DND-41 (cell line): ENCODE measurements around the gene SLC8A2.

ENCODE experiments used
- ATAC-seq: fragments of 200-7000 bp; cut with Tn5 transposase; 3 replicates; pipeline ENCODE4 v1.9.1; 2021; ENCODE audit warnings: low read depth; ENCODE audit not compliant: insufficient read depth
- DNase-seq: peaks from one replicate; pipeline ENCODE4 v3.0.0-alpha.2; 2020
- H2AFZ ChIP-seq: 2 replicates; pipeline ENCODE4 v1.6.0; 2012; ENCODE audit warnings: low read depth, low read length
- H3K27ac ChIP-seq: 2 replicates; pipeline ENCODE4 v1.5.1; 2012; ENCODE audit warnings: low read length, inconsistent platforms
- H3K27me3 ChIP-seq: fragments of 200-600 bp; sonication (generic); 2 replicates; pipeline ENCODE4 v1.6.0; 2012; ENCODE audit warnings: low read length, mild to moderate bottlenecking, inconsistent platforms; ENCODE audit not compliant: insufficient read depth, poor library complexity
- H3K36me3 ChIP-seq: 2 replicates; pipeline ENCODE4 v1.5.1; 2012; ENCODE audit warnings: low read length, inconsistent platforms; ENCODE audit not compliant: insufficient read depth
- H3K4me1 ChIP-seq: 2 replicates; pipeline ENCODE4 v1.5.1; 2012; ENCODE audit warnings: mild to moderate bottlenecking, low read length; ENCODE audit not compliant: insufficient read depth
- H3K4me2 ChIP-seq: 2 replicates; pipeline ENCODE4 v1.6.0; 2012; ENCODE audit warnings: mild to moderate bottlenecking, moderate library complexity, low read length, inconsistent platforms; ENCODE audit not compliant: insufficient read depth
- H3K4me3 ChIP-seq, 2 experiments: fragments of 200-600 bp in 1 of 2; shearing (Covaris generic) in 1 of 2; 2 replicates each; pipeline ENCODE4 v1.5.1; 2012 to 2016; ENCODE audit warnings: inconsistent platforms in 2 of 2, low read length in 2 of 2, mild to moderate bottlenecking in 2 of 2, low read depth in 1 of 2, moderate library complexity in 1 of 2
- H3K79me2 ChIP-seq: 2 replicates; pipeline ENCODE4 v1.6.0; 2012; ENCODE audit warnings: low read length, inconsistent platforms; ENCODE audit not compliant: insufficient read depth
- H3K9ac ChIP-seq: 2 replicates; pipeline ENCODE4 v1.6.0; 2012; ENCODE audit warnings: low read depth, mild to moderate bottlenecking, inconsistent platforms, low read length, moderate library complexity
- H3K9me3 ChIP-seq: 2 replicates; pipeline ENCODE4 v1.5.1; 2012; ENCODE audit warnings: low read length, moderate library complexity, mild to moderate bottlenecking, inconsistent platforms; ENCODE audit not compliant: insufficient read depth, severe bottlenecking
- H4K20me1 ChIP-seq: 2 replicates; pipeline ENCODE4 v1.6.0; 2012; ENCODE audit warnings: low read length; ENCODE audit not compliant: insufficient read depth
- EZH2 ChIP-seq: IDR thresholded peaks from 3 replicates; pipeline ENCODE4 v1.6.1; 2012; ENCODE audit warnings: borderline replicate concordance, low read depth, mild to moderate bottlenecking, moderate library complexity, low read length, inconsistent platforms; ENCODE audit not compliant: severe bottlenecking
- TF ChIP-seq, protein P1 (sequence below): IDR thresholded peaks from 2 replicates; pipeline ENCODE4 v1.5.1; 2012; ENCODE audit warnings: borderline replicate concordance, low read length, moderate library complexity, mild to moderate bottlenecking; ENCODE audit not compliant: poor library complexity, severe bottlenecking; ENCODE audit errors: extremely low read depth

The SLC8A2 gene

DNA sequence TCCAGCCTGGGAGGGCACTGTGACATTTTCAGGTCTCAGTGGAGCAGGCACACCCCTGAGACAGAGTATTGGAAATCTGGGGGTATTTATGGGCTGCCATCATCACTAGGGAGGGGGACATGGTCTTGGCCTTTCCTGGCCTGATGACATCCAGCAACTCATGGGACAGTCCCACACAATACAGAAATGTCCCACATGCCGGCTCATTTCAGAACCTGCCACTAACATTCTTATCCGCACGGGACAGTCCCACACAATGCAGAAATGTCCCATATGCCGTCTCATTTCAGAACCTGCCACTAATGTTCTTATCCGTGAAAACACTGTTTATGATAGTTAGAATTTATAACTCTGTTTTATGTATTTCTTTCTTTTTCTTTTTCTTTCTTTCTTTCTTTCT lies 9.8 kb downstream of the SLC8A2 start:
- no peak for ATAC-seq

DNA sequence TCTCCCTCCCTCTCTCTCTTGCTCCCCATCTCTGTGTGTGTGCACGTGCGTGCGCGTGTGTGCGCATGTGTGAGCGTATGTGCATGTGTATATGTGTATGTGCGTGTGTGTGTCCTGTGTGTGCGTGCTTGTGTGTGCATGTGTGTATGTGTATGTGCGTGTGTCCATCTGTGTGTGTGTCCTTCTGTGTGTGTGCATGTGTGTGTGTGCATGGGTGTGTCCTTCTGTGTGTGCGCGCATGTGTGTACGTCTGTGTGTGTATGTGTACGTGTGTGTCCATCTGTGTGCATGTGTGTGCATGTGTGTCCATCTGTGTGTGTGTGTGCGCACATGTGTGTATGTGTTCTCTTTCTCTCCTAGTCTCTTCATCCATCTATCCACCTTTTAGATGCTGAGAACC lies 12.2 kb downstream of the SLC8A2 start:
- Histone ChIP-seq H3K36me3 (no peaks in the 10 kb centered on the region), H3K9me3 (no peaks in the 10 kb centered on the region), H3K4me3 (no peak overlapping the region), H3K27me3 (peaks cover 11% of the 10 kb centered on the region), H3K79me2 (no peaks in the 10 kb centered on the region), H4K20me1 (peaks cover 3% of the 10 kb centered on the region), H3K4me2 (no peak overlapping the region), H3K4me1 (no peaks in the 10 kb centered on the region), H2AFZ (no peak overlapping the region), H3K9ac (no peak overlapping the region), H3K27ac (no peak overlapping the region)
- no peak for TF ChIP-seq EZH2
- TF ChIP-seq, protein P1, sequence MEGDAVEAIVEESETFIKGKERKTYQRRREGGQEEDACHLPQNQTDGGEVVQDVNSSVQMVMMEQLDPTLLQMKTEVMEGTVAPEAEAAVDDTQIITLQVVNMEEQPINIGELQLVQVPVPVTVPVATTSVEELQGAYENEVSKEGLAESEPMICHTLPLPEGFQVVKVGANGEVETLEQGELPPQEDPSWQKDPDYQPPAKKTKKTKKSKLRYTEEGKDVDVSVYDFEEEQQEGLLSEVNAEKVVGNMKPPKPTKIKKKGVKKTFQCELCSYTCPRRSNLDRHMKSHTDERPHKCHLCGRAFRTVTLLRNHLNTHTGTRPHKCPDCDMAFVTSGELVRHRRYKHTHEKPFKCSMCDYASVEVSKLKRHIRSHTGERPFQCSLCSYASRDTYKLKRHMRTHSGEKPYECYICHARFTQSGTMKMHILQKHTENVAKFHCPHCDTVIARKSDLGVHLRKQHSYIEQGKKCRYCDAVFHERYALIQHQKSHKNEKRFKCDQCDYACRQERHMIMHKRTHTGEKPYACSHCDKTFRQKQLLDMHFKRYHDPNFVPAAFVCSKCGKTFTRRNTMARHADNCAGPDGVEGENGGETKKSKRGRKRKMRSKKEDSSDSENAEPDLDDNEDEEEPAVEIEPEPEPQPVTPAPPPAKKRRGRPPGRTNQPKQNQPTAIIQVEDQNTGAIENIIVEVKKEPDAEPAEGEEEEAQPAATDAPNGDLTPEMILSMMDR: no peak
- ATAC-seq (no peak), DNase-seq (no peak)

More for the DNA sequence above, 9.8 kb downstream of the SLC8A2 start:
- H3K27me3 ChIP-seq: peaks cover 11% of the 10 kb centered on the region
- H2AFZ ChIP-seq: no peak overlapping the region
- H3K79me2 ChIP-seq: no peaks in the 10 kb centered on the region
- no peak overlapping the region for H3K27ac ChIP-seq
- no peak overlapping the region for H3K9ac ChIP-seq
- H3K4me3 ChIP-seq: no peak overlapping the region
- no peak for DNase-seq
- H3K9me3 ChIP-seq: no peaks in the 10 kb centered on the region
- H3K4me2 ChIP-seq: no peak overlapping the region
- peaks cover 3% of the 10 kb centered on the region for H4K20me1 ChIP-seq
- no peaks in the 10 kb centered on the region for H3K4me1 ChIP-seq
- no peaks in the 10 kb centered on the region for H3K36me3 ChIP-seq
- TF ChIP-seq, protein P1: no peak

DNA sequence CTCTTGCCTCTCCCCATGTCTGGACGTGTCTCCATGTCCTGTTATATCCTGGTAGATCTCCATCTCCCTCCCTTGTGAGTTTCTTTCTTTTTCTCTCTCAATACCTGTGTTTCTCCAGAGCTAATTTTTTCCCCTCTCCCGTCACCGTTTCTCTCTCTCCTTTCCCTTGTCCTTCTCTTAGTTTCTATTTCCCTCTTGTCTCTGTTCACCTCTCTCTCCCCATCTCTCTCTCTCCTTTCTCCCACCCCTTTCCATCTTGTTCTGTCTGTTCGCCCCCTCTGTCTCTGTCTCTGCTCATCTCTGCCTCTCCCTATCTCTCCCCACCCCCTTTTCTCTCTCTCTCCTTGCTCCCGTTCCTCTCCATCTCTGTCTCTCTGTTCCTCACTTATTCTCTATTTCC lies 13.0 kb downstream of the SLC8A2 start:
- Histone ChIP-seq H3K36me3 (no peaks in the 10 kb centered on the region), H3K9ac (no peak overlapping the region), H3K4me3 (no peak overlapping the region), H3K27ac (no peak overlapping the region), H3K9me3 (no peaks in the 10 kb centered on the region), H3K79me2 (no peaks in the 10 kb centered on the region), H3K4me2 (no peak overlapping the region), H2AFZ (no peak overlapping the region), H3K27me3 (peaks cover 11% of the 10 kb centered on the region), H4K20me1 (peaks cover 4% of the 10 kb centered on the region), H3K4me1 (no peaks in the 10 kb centered on the region)
- no peak for DNase-seq
- no peak for ATAC-seq
- TF ChIP-seq EZH2: no peak
- TF ChIP-seq, protein P1: no peak
